ENCODE results near the gene BTAF1. TPM values are rescaled to one million over a fixed set of nuclear protein-coding genes. Genes with fewer than 3 reads are reported as not detected.
"Not testable (repeated sequence)": the region's sequence is repeated elsewhere in the genome, so short reads cannot be mapped to it uniquely, and the experiment has no call there.

Gene BTAF1
- polyA plus RNA-seq, 1 donor from 2014 or later: 14.5 TPM

- Mint-ChIP-seq H3K27me3 (no peaks in the 10 kb centered on the region), H3K27ac (no peak overlapping the region), H3K4me1 (peaks cover 0 to 2% (median 0%) of the 10 kb centered on the region in 3 donors), H3K4me3 (no peak overlapping the region), H3K36me3 (peaks cover 5% of the 10 kb centered on the region), H3K9me3 (no peaks in the 10 kb centered on the region)
These were observed 59.8 kb downstream of the BTAF1 start for GRCh38 chr10:91983416-91983815.

DNA sequence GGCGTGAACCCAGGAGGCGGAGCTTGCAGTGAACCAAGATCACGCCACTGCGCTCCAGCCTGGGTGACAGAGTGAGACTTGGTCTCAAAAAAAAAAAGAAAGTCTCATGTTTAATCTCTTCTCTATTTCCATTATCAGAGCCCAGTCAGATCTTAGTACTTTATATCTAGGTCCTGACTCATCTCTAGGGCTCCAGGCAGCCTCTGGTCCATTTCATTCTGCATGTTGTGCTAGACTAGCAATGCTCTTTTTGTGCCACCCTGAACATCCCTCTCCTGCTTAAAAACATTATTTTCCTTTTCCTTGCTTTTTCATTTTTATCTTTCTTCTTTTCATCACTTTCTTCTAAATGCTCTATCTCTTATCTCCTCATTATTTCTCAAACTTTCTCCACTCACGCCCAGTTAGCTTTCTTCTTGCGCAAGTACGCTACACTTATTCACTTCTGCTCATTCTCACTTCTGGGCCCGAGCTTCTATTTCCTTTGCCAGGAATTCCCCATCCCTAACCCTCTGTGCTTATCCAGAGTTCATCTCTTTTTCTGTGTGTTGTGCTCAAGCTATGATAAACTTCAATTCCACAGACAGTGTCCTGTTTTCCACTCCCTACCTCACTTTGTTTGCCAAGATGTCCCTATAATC, 63.9 kb downstream of the BTAF1 start:
- no peak overlapping the region for H3K4me3 Mint-ChIP-seq
- H3K27ac Mint-ChIP-seq: peak overlapping the region in 1 of 3 donors; percentile 5
- H3K4me1 Mint-ChIP-seq: peaks cover 0 to 4% (median 0%) of the 10 kb centered on the region in 3 donors
- no peaks in the 10 kb centered on the region for H3K9me3 Mint-ChIP-seq
- H3K27me3 Mint-ChIP-seq: no peaks in the 10 kb centered on the region
- H3K36me3 Mint-ChIP-seq: peaks cover 10% of the 10 kb centered on the region

DNA sequence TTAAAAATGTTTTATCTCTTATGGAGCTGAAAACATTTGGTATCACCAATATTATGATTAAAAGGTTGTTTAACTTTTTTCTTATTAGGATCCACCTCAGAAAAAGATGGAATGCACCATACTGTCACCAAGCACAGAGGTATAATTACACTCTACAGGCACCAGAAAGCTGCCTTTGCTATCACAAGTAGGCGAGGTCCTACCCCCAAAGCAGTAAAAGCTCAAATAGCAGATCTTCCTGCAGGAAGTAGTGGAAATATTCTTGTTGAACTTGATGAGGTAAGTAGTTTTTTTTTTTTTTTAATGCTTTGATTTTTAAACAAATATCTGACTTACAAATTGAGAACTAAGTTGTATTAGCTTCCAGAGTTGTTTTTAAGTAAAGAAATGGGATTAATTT, 68.5 kb downstream of the BTAF1 start:
- Mint-ChIP-seq H3K9me3 (no peaks in the 10 kb centered on the region), H3K4me3 (no peak overlapping the region), H3K27ac (no peak overlapping the region), H3K4me1 (peaks cover 0 to 2% (median 0%) of the 10 kb centered on the region in 3 donors), H3K27me3 (no peaks in the 10 kb centered on the region), H3K36me3 (peaks cover 13% of the 10 kb centered on the region)

- H3K9me3 Mint-ChIP-seq: peaks cover 0 to 7% (median 2%) of the 10 kb centered on the region in 3 donors
- no peak overlapping the region for H3K4me3 Mint-ChIP-seq
- H3K4me1 Mint-ChIP-seq: peaks cover 0 to 2% (median 0%) of the 10 kb centered on the region in 3 donors
- no peaks in the 10 kb centered on the region for H3K27me3 Mint-ChIP-seq
- peaks cover 25% of the 10 kb centered on the region for H3K36me3 Mint-ChIP-seq
- no peak overlapping the region for H3K27ac Mint-ChIP-seq
These were observed 72.7 kb downstream of the BTAF1 start for GRCh38 chr10:91996266-91996665.

DNA sequence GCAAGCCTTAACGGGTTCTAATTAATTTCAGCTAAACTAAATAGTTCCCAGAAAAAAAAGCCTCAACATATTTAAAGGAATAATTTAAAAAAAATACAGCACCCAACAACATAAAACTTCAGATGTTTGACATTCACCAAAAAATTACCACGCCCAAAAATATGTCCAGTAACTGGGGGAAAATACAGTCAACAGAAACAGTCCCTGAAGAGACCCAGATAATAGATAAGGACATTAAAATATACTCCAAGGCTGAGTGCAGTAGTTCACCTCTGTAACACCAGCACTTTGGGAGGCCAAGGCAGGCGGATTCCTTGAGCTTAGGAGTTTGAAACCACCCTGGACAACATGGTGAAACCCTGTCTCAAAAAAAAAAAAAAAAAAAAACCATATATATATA, 78.0 kb downstream of the BTAF1 start:
- H3K36me3 Mint-ChIP-seq: peaks cover 30% of the 10 kb centered on the region
- H3K4me3 Mint-ChIP-seq: no peak overlapping the region
- peaks cover 0 to 11% (median 3%) of the 10 kb centered on the region in 3 donors for H3K9me3 Mint-ChIP-seq
- no peak overlapping the region for H3K27ac Mint-ChIP-seq
- peaks cover 0 to 2% (median 0%) of the 10 kb centered on the region in 3 donors for H3K4me1 Mint-ChIP-seq
- H3K27me3 Mint-ChIP-seq: no peaks in the 10 kb centered on the region

GRCh38 chr10:92001995-92002394, 78.4 kb downstream of the BTAF1 start:
- Mint-ChIP-seq H3K4me1 (peaks cover 0 to 2% (median 0%) of the 10 kb centered on the region in 3 donors), H3K36me3 (peaks cover 30% of the 10 kb centered on the region), H3K4me3 (no peak overlapping the region), H3K27me3 (no peaks in the 10 kb centered on the region), H3K9me3 (peaks cover 0 to 11% (median 3%) of the 10 kb centered on the region in 3 donors), H3K27ac (no peak overlapping the region)

DNA sequence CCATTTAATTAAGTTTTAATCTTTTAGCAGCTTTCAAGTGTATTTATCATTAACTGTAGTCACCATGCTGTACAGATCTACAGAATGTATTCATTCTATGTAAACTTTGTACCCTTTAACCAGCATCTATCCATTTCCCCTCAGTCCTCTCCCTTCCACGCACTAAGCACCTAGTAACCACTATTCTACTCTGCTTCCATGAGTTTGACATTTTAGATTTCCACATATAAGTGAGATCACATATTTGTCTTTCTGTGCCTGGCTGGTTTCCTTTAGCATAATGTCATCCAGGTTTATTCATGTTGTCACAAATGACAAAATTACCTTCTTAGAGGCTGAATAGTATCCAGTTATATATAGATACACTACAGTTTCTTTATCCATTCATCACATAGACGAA, 79.7 kb downstream of the BTAF1 start:
- H3K9me3 Mint-ChIP-seq: peaks cover 0 to 11% (median 3%) of the 10 kb centered on the region in 3 donors
- no peaks in the 10 kb centered on the region for H3K27me3 Mint-ChIP-seq

GRCh38 chr10:92005978-92006377, 82.4 kb downstream of the BTAF1 start:
- Mint-ChIP-seq H3K27ac (peak overlapping the region in 1 of 3 donors; percentile 20), H3K27me3 (no peaks in the 10 kb centered on the region), H3K4me3 (no peak overlapping the region), H3K4me1 (peaks cover 0 to 5% (median under 1%) of the 10 kb centered on the region in 3 donors), H3K9me3 (peaks cover 0 to 4% (median 1%) of the 10 kb centered on the region in 3 donors), H3K36me3 (peaks cover 19% of the 10 kb centered on the region)

More for the DNA sequence above, 79.7 kb downstream of the BTAF1 start:
- no peak overlapping the region for H3K4me3 Mint-ChIP-seq
- no peak overlapping the region for H3K27ac Mint-ChIP-seq
- peaks cover 0 to 2% (median 0%) of the 10 kb centered on the region in 3 donors for H3K4me1 Mint-ChIP-seq
- peaks cover 30% of the 10 kb centered on the region for H3K36me3 Mint-ChIP-seq

DNA sequence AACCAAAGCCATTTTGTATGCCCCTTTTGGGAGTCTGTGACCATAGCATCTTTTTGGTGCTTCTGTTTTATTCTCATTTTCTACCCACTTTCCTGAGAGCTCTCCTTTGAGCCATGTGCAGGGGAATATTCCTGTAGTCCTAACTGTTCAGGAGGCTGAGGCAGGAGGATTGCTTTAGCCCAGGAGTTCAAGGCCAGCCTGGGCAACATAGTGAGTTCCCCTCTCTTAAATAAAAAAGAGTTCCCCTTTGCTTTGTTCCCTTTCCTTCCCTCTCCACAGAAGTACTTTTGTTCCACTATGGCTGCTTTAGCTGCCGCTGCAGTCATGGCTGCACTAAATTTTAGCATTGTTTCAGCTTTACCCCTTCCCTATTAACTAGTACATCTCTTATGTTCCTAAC, 85.9 kb downstream of the BTAF1 start:
- Mint-ChIP-seq H3K4me1 (peaks cover 0 to 5% (median 2%) of the 10 kb centered on the region in 3 donors), H3K27me3 (no peaks in the 10 kb centered on the region), H3K36me3 (peaks cover 12% of the 10 kb centered on the region), H3K9me3 (no peaks in the 10 kb centered on the region), H3K4me3 (no peak overlapping the region), H3K27ac (no peak overlapping the region)

DNA sequence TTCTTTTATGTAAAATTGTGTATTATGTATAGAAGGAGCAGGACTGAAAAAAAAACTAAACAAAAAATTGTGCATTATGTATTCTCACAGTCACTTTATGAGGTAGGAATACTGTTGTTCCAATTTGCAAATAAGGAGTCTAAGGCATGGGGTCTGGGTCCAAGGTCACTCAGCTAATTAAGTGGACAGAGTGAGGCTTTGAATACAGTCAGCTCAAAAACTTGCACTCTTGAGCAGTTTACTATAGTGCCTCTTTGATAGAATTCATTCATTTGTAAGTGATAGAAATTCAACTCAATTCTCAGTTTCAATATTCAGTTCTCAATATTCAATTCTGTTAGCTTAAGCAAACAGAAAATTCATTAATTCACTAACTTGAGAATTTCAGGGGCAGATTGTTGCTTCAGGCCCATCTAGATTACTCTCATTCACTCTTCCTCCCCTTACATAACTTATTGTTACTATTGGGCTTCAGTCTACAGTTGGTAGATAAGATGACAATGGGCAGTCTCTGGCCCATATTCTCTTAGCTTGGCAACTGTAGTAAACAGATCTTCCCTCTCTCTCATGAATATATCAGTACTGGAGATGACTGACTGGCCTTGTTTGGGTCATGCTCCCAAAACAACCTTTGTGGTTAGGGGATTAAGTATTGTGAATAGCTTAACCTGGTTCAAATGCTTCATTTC, 86.6 kb downstream of the BTAF1 start:
- peaks cover 0 to 5% (median 2%) of the 10 kb centered on the region in 3 donors for H3K4me1 Mint-ChIP-seq
- H3K27me3 Mint-ChIP-seq: no peaks in the 10 kb centered on the region
- no peaks in the 10 kb centered on the region for H3K9me3 Mint-ChIP-seq
- H3K36me3 Mint-ChIP-seq: peaks cover 8% of the 10 kb centered on the region
- no peak overlapping the region for H3K27ac Mint-ChIP-seq
- no peak overlapping the region for H3K4me3 Mint-ChIP-seq

DNA sequence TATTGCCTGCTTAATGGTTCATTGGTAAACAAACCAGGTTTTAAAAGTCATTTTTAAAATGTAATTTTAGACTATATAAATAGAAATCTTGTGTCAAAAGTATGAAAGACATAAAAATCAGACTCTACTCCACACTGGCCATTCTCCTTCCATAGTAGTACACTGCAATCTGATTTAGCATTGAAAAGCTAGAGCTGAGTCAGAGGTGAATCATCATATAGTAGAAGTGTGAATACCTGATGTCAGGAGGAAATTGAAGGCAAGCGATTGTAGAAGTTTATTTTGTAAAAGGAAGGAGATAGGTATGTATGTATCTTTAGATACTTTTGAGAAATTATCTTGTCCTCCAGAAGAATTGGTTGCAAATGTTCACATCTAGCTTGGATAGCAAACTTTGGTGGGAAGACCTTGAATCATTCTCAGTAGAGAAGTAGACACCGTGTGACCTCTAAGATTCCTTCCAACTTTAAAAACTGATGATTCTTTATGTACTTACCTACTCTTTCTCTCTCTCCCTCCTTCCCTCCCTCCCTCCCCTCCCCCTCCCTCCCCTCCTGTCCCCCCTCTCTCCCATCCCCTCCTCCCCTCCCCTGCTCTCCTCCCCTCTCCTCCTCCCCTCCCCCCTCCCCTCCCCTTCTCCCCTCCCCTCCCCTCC, 88.1 kb downstream of the BTAF1 start:
- Mint-ChIP-seq H3K4me3 (peak overlapping the region in 1 of 4 donors; percentile 26), H3K27ac (no peak overlapping the region), H3K27me3 (no peaks in the 10 kb centered on the region), H3K4me1 (peaks cover 0 to 5% (median 2%) of the 10 kb centered on the region in 3 donors), H3K9me3 (no peaks in the 10 kb centered on the region), H3K36me3 (peaks cover 11% of the 10 kb centered on the region)

- Mint-ChIP-seq H3K4me1 (peaks cover 0 to 2% (median 0%) of the 10 kb centered on the region in 3 donors), H3K27ac (no peak overlapping the region), H3K4me3 (no peak overlapping the region), H3K27me3 (no peaks in the 10 kb centered on the region), H3K36me3 (peaks cover 13% of the 10 kb centered on the region), H3K9me3 (no peaks in the 10 kb centered on the region)
These were observed 91.0 kb downstream of the BTAF1 start for GRCh38 chr10:92014620-92015019.

- H3K27ac Mint-ChIP-seq: peak overlapping the region in 1 of 3 donors; percentile 67
These were observed 101.1 kb downstream of the BTAF1 start for GRCh38 chr10:92024700-92025099.

GRCh38 chr10:92025340-92025739, 101.8 kb downstream of the BTAF1 start:
- not testable (repeated sequence) for H3K9me3 Mint-ChIP-seq, H3K27ac Mint-ChIP-seq, H3K4me1 Mint-ChIP-seq, H3K27me3 Mint-ChIP-seq, H3K4me3 Mint-ChIP-seq, H3K36me3 Mint-ChIP-seq

More at GRCh38 chr10:92024700-92025099, 101.1 kb downstream of the BTAF1 start:
- H3K4me1 Mint-ChIP-seq: no peaks in the 10 kb centered on the region
- H3K9me3 Mint-ChIP-seq: no peaks in the 10 kb centered on the region
- peaks cover 4% of the 10 kb centered on the region for H3K36me3 Mint-ChIP-seq
- H3K4me3 Mint-ChIP-seq: no peak overlapping the region
- H3K27me3 Mint-ChIP-seq: no peaks in the 10 kb centered on the region

- Mint-ChIP-seq H3K27me3 (no peaks in the 10 kb centered on the region), H3K9me3 (no peaks in the 10 kb centered on the region), H3K4me1 (no peaks in the 10 kb centered on the region), H3K27ac (peak overlapping the region in 1 of 3 donors; percentile 32), H3K4me3 (no peak overlapping the region), H3K36me3 (peaks cover 6% of the 10 kb centered on the region)
These were observed 103.6 kb downstream of the BTAF1 start for GRCh38 chr10:92027141-92027540.

All from IgD-negative memory B cell (primary cell).